SK-N-MC (cell line): ENCODE measurements around the gene CYSRT1.
"Not testable (repeated sequence)": the region's sequence is repeated elsewhere in the genome, so short reads cannot be mapped to it uniquely, and the experiment has no call there.

ENCODE experiments used
- DNase-seq: peaks from one replicate; pipeline ENCODE4 v3.0.0-alpha.2; 2011; ENCODE audit warnings: low read depth, low spot score
- H3K27ac ChIP-seq: fragments of 200-600 bp; sonication (generic); 2 replicates; pipeline ENCODE4 v1.5.1; 2016; ENCODE audit warnings: mixed run types
- H3K36me3 ChIP-seq: fragments of 200-600 bp; sonication (generic); 2 replicates; pipeline ENCODE4 v1.6.1; 2017; ENCODE audit warnings: antibody characterized with exemption, low read length, mixed read lengths; ENCODE audit not compliant: insufficient read depth
- H3K4me3 ChIP-seq: fragments of 200-600 bp; sonication (generic); 2 replicates; pipeline ENCODE4 v1.5.1; 2016
- H3K9ac ChIP-seq: fragments of 200-600 bp; sonication (generic); 2 replicates; pipeline ENCODE4 v1.8.0; 2017; ENCODE audit warnings: mixed run types, mixed read lengths; ENCODE audit not compliant: insufficient read length
- H3K9me3 ChIP-seq: fragments of 200-600 bp; sonication (generic); 2 replicates; pipeline ENCODE4 v1.6.1; 2017; ENCODE audit warnings: low read depth, mild to moderate bottlenecking, antibody characterized with exemption, low read length, moderate library complexity, mixed read lengths
- EZH2 ChIP-seq: fragments of 200-600 bp; sonication (generic); IDR thresholded peaks from one replicate; pipeline ENCODE4 v1.6.1; 2017; ENCODE audit warnings: antibody characterized with exemption
- FOXP2 ChIP-seq: optimal IDR thresholded peaks from 2 replicates; pipeline ENCODE3; 2011; ENCODE audit warnings: mild to moderate bottlenecking, moderate library complexity; ENCODE audit not compliant: insufficient read depth; ENCODE audit errors: extremely low read length, control extremely low read depth
- POLR2AphosphoS5 ChIP-seq: IDR thresholded peaks from 2 replicates; pipeline ENCODE4 v1.6.1; 2012; ENCODE audit warnings: mild to moderate bottlenecking, low read depth, low read length, borderline replicate concordance

Gene CYSRT1

GRCh38 chr9:137237759-137238726 is 13.1 kb downstream of the CYSRT1 start:
- TF ChIP-seq EZH2 (no peak), POLR2AphosphoS5 (no peak), FOXP2 (no peak)
- Histone ChIP-seq H3K9ac (no peak overlapping the region), H3K36me3 (peaks cover 14% of the 10 kb centered on the region), H3K9me3 (no peaks in the 10 kb centered on the region), H3K27ac (no peak overlapping the region), H3K4me3 (no peak overlapping the region)
- no peak for DNase-seq

GRCh38 chr9:137239541-137240200 is 14.7 kb downstream of the CYSRT1 start:
- Histone ChIP-seq H3K27ac (peak overlapping the region; percentile 85), H3K36me3 (peaks cover 21% of the 10 kb centered on the region), H3K4me3 (peak overlapping the region; percentile 80), H3K9ac (peak overlapping the region; percentile 88)
- not testable (repeated sequence) for H3K9me3 ChIP-seq, DNase-seq

- Histone ChIP-seq H3K36me3 (peaks cover 21% of the 10 kb centered on the region), H3K4me3 (peak overlapping the region; percentile 80), H3K27ac (peak overlapping the region; percentile 85), H3K9me3 (no peaks in the 10 kb centered on the region), H3K9ac (peak overlapping the region; percentile 88)
- TF ChIP-seq EZH2 (no peak), POLR2AphosphoS5 (peak; percentile 38; the same call in 1 of the 2 replicates)
- DNase-seq: no peak
Observed at GRCh38 chr9:137240318-137240840, 15.4 kb downstream of the CYSRT1 start.

- Histone ChIP-seq H3K9ac (peak within 1 kb of the TSS; percentile 91), H3K36me3 (peaks cover 21% of the 10 kb centered on the region), H3K9me3 (no peaks in the 10 kb centered on the region), H3K4me3 (peak within 1 kb of the TSS; percentile 90), H3K27ac (peak within 1 kb of the TSS; percentile 85)
- peak; percentile 100 for DNase-seq
- TF ChIP-seq FOXP2: peak; percentile 66
- peak; percentile 100 for TF ChIP-seq POLR2AphosphoS5
- no peak for TF ChIP-seq EZH2
Observed at GRCh38 chr9:137240841-137241489, 16.0 kb downstream of the CYSRT1 start, which contains the start of gene TUBB4B. Gene TUBB4B, plus strand, starts transcription at chr9:137241287. Its CDS starts 74 bp downstream, at chr9:137241361.

GRCh38 chr9:137241490-137242268 is 16.7 kb downstream of the CYSRT1 start:
- Histone ChIP-seq H3K9me3 (no peaks in the 10 kb centered on the region), H3K27ac (no peak overlapping the region), H3K4me3 (peak overlapping the region; percentile 90), H3K9ac (peak overlapping the region; percentile 91), H3K36me3 (peaks cover 21% of the 10 kb centered on the region)
- TF ChIP-seq POLR2AphosphoS5 (no peak), FOXP2 (no peak), EZH2 (no peak)
- no peak for DNase-seq

GRCh38 chr9:137242269-137243203 is 17.6 kb downstream of the CYSRT1 start:
- peak overlapping the region; percentile 91 for H3K9ac ChIP-seq
- peak overlapping the region; percentile 90 for H3K4me3 ChIP-seq
- no peak overlapping the region for H3K27ac ChIP-seq
- no peaks in the 10 kb centered on the region for H3K9me3 ChIP-seq
- H3K36me3 ChIP-seq: peaks cover 21% of the 10 kb centered on the region
- DNase-seq: no peak
- no peak for TF ChIP-seq FOXP2
- TF ChIP-seq POLR2AphosphoS5: no peak; the same call in 1 of the 2 replicates

GRCh38 chr9:137243266-137243625 is 18.3 kb downstream of the CYSRT1 start:
- not testable (repeated sequence) for DNase-seq, H3K9ac ChIP-seq, H3K27ac ChIP-seq, H3K4me3 ChIP-seq, H3K9me3 ChIP-seq
- H3K36me3 ChIP-seq: peaks cover 21% of the 10 kb centered on the region
